K562 (cell line): ENCODE measurements around the gene SKAP1. TPM values are rescaled to one million over a fixed set of nuclear protein-coding genes. Genes with fewer than 3 reads are reported as not detected.

Experiments
- ARID1B ChIP-seq: fragments of 450-650 bp; IDR thresholded peaks from 2 replicates; pipeline ENCODE4 v1.6.1; 2016; ENCODE audit warnings: antibody characterized with exemption, mild to moderate bottlenecking, inconsistent platforms
- CCAR2 ChIP-seq: fragments of 200-400 bp; formaldehyde crosslinking; IDR thresholded peaks from 2 replicates; pipeline ENCODE4 v1.6.1; 2017; ENCODE audit warnings: mild to moderate bottlenecking, low read depth, low read length
- CEBPG ChIP-seq, 3 experiments: fragments of 200-800 bp in 1 of 3; sonication (Bioruptor generic) in 1 of 3; sonication (generic) in 1 of 3; formaldehyde crosslinking in 1 of 3; IDR thresholded peaks in 2 of 3; conservative IDR thresholded peaks in 1 of 3; 2 replicates each; pipeline versions ENCODE4 v1.6.1 to v1.8.0; 2016 to 2022; ENCODE audit warnings: missing compliant biosample characterization in 2 of 3, missing genetic modification characterization in 2 of 3, mild to moderate bottlenecking in 1 of 3, missing genetic modification reagents in 1 of 3
- EHMT2 ChIP-seq: fragments of 450-650 bp; IDR thresholded peaks from 2 replicates; pipeline ENCODE4 v1.6.1; 2018; ENCODE audit warnings: antibody characterized with exemption
- EWSR1 ChIP-seq: fragments of 450-650 bp; IDR thresholded peaks from 2 replicates; pipeline ENCODE4 v1.6.1; 2018; ENCODE audit warnings: borderline replicate concordance, mild to moderate bottlenecking, low read depth, moderate library complexity; ENCODE audit not compliant: partially characterized antibody
- FOSL1 ChIP-seq: fragments of 200-800 bp; sonication (Bioruptor generic); conservative IDR thresholded peaks from 2 replicates; pipeline ENCODE4 v1.6.1; 2016; ENCODE audit warnings: missing genetic modification characterization, missing compliant biosample characterization
- HDGF ChIP-seq: fragments of 450-650 bp; IDR thresholded peaks from 2 replicates; pipeline ENCODE4 v1.6.1; 2016
- JUND ChIP-seq, 2 experiments: IDR thresholded peaks; 2 replicates in 1 of 2; 3 replicates in 1 of 2; pipeline ENCODE4 v1.6.1; 2011; ENCODE audit warnings: borderline replicate concordance in 2 of 2, low read depth in 2 of 2, low read length in 2 of 2, improper control_type of control experiment in 1 of 2, missing biosample characterization in 1 of 2, missing genetic modification characterization in 1 of 2, missing genetic modification reagents in 1 of 2
- MAFF ChIP-seq: IDR thresholded peaks from 2 replicates; pipeline ENCODE4 v1.6.1; 2012; ENCODE audit warnings: low read length, improper control_type of control experiment
- MAZ ChIP-seq, 2 experiments: fragments of 450-650 bp in 1 of 2; sonication (generic) in 1 of 2; formaldehyde crosslinking; IDR thresholded peaks in 1 of 2; conservative IDR thresholded peaks in 1 of 2; 2 replicates each; pipeline versions ENCODE4 v1.4.0 to v1.5.0; 2020; ENCODE audit warnings: mild to moderate bottlenecking in 1 of 2, missing genetic modification reagents in 1 of 2
- NCOA1 ChIP-seq: fragments of 450-650 bp; IDR thresholded peaks from 2 replicates; pipeline ENCODE4 v1.6.1; 2016; ENCODE audit warnings: low read depth
- NONO ChIP-seq, 2 experiments: fragments of 200-400 bp in 1 of 2; fragments of 450-650 bp in 1 of 2; formaldehyde crosslinking in 1 of 2; IDR thresholded peaks; 2 replicates each; pipeline ENCODE4 v1.6.1; 2017; ENCODE audit warnings: low read depth in 2 of 2, mild to moderate bottlenecking in 2 of 2, moderate library complexity in 2 of 2, low read length in 1 of 2
- SMARCE1 ChIP-seq: fragments of 450-650 bp; IDR thresholded peaks from 2 replicates; pipeline ENCODE4 v1.7.1; 2016; ENCODE audit warnings: mild to moderate bottlenecking
- SPI1 ChIP-seq: IDR thresholded peaks from 2 replicates; pipeline ENCODE4 v1.6.1; 2011; ENCODE audit warnings: low read depth, low read length, control low read depth, borderline replicate concordance
- ZNF408 ChIP-seq: fragments of 250-450 bp; sonication (Bioruptor Pico); IDR thresholded peaks from 2 replicates; pipeline ENCODE4 v1.4.0; 2020; ENCODE audit warnings: low read depth, mild to moderate bottlenecking, moderate library complexity
- ZNF766 ChIP-seq: fragments of 200-800 bp; sonication (Bioruptor generic); conservative IDR thresholded peaks from 2 replicates; pipeline ENCODE4 v1.6.1; 2016; ENCODE audit warnings: missing genetic modification characterization, missing compliant biosample characterization
- polyA plus RNA-seq, 8 experiments: library from polyadenylated mRNA; depleted of rRNA in 4 of 8; stranded (reverse) in 5 of 8; unstranded in 3 of 8; fragments of >200 nt; fragmentation: Nextera tagmentation in 2 of 8; fragmentation: Illumina TruSeq in 1 of 8; extraction: Ambion mirVana in 2 of 8; extraction: Trizol in 1 of 8; gene quantifications; 2 replicates each; pipeline versions ENCODE4 v1.2.1 to v1.2.3, GENCODE V29; 2011 to 2014; ENCODE audit warnings: inconsistent platforms in 1 of 8, missing spikeins in 1 of 8
- total RNA-seq, 7 experiments: library from RNA; depleted of rRNA in 6 of 7; stranded (reverse); fragments of >200 nt in 6 of 7; fragmentation: Illumina TruSeq in 2 of 7; extraction: Trizol in 2 of 7; gene quantifications; 2 replicates each; pipeline versions ENCODE4 v1.2.1 to v1.2.3, GENCODE V29; 2011 to 2021; ENCODE audit warnings: low replicate concordance in 1 of 7

SKAP1 gene
- total and polyA plus RNA-seq, 9 of the 15 experiments (the other 6 are each of a cell fraction or from before 2014, with no cell fraction given), result 0.06 to 0.80 (median 0.10) TPM; not detected in 4

DNA sequence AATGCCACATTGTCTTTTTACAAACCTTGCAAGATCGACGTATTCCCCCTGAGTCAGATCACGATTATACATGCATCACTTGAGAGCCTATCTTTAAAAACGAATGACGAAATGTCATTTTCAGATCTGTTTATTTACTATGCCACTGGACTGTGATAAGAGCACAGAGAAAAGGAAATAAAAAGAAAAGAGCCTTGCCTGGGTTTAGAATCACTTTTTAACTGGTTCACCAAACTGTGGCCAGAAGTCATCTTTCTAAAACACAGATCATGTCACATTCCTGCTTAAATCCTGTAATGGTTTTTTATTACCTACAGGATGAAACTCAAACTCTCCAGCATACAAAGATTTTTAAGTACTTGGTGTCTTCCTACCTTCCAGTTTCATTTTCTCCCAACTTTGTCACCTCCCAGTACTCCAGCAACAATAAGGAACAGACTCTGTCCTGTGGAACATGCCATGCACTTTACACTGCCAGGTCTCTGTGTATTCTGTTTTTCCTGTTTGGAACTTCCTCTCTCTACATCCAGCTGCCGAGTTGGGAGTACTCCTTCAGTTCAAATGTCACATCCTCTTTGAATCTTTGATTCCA, 231.0 kb downstream of the SKAP1 start (continued):
- no peak for TF ChIP-seq CCAR2
- TF ChIP-seq JUND (IDR thresholded peaks at IDR 0.05; ENCODE audit: borderline replicate concordance, low read depth, low read length), result peak; percentile 19; the same call in 1 of the 2 replicates
- no peak for TF ChIP-seq JUND (tag; IDR thresholded peaks at IDR 0.05; ENCODE audit: borderline replicate concordance, low read depth, low read length)
- peak; percentile 32; the same call in 1 of the 2 replicates for TF ChIP-seq SMARCE1
- TF ChIP-seq ZNF408 (CRISPR knock-in tag), result no peak
- no peak for TF ChIP-seq HDGF
- no peak for TF ChIP-seq EWSR1
- TF ChIP-seq SPI1, result peak; percentile 54; the same call in 1 of the 2 replicates
- TF ChIP-seq NCOA1, result no peak
- TF ChIP-seq MAFF, result no peak
- 0 out of 2 replicates have a peak, but pooled peaks have one; percentile 14 for TF ChIP-seq ARID1B
- no peak for TF ChIP-seq EHMT2
- 0 out of 2 replicates have a peak, but pooled peaks have one; percentile 26 for TF ChIP-seq ZNF766
- TF ChIP-seq CEBPG (CRISPR knock-in tag; IDR thresholded peaks at IDR 0.05), result no peak
- peak in 1 of 2 experiments; percentile 80; a peak in 1 of 4 replicates for TF ChIP-seq CEBPG (tag; conservative IDR thresholded peaks at IDR 0.05 in 1 of 2, IDR thresholded peaks at IDR 0.05 in 1 of 2)
- no peak for TF ChIP-seq NONO (IDR thresholded peaks at IDR 0.05; ENCODE audit: low read depth in 2 of 2, low read length in 1 of 2)
- no peak for TF ChIP-seq MAZ (CRISPR knock-in tag; conservative IDR thresholded peaks at IDR 0.05 in 1 of 2, IDR thresholded peaks at IDR 0.05 in 1 of 2)
- TF ChIP-seq FOSL1 (tag), result peak; percentile 26; the same call in 1 of the 2 replicates
